GM23338 (cell line): ENCODE data around the gene STX11. TPM values are rescaled to one million over a fixed set of nuclear protein-coding genes. Genes with fewer than 3 reads are reported as not detected.

ENCODE experiments used
- ATAC-seq: fragments of 200-7000 bp; cut with Tn5 transposase; 3 replicates; pipeline ENCODE4 v1.9.1; 2020
- DNase-seq: peaks from one replicate; pipeline ENCODE4 v3.0.0-alpha.2; 2015; ENCODE audit warnings: low spot score
- H2AFZ ChIP-seq: fragments of 200-600 bp; sonication (generic); 2 replicates; pipeline ENCODE4 v1.8.0; 2016; ENCODE audit warnings: antibody characterized with exemption, mild to moderate bottlenecking, moderate library complexity
- H3F3A ChIP-seq: fragments of 200-600 bp; sonication (generic); replicated peaks from 2 replicates; pipeline ENCODE4 v1.8.0; 2017; ENCODE audit warnings: antibody characterized with exemption, mixed run types, low read depth
- H3K27ac ChIP-seq: fragments of 200-600 bp; sonication (generic); 2 replicates; pipeline ENCODE4 v1.6.1; 2016; ENCODE audit warnings: low read depth
- H3K27me3 ChIP-seq: fragments of 200-600 bp; sonication (generic); 2 replicates; pipeline ENCODE4 v1.8.0; 2016; ENCODE audit warnings: mild to moderate bottlenecking, mixed run types, moderate library complexity; ENCODE audit not compliant: insufficient read depth
- H3K36me3 ChIP-seq: fragments of 200-600 bp; sonication (generic); 2 replicates; pipeline ENCODE4 v1.8.0; 2016; ENCODE audit warnings: mild to moderate bottlenecking; ENCODE audit not compliant: insufficient read depth
- H3K4me1 ChIP-seq: fragments of 200-600 bp; sonication (generic); 2 replicates; pipeline ENCODE4 v1.8.0; 2016; ENCODE audit warnings: mild to moderate bottlenecking, moderate library complexity; ENCODE audit not compliant: insufficient read depth
- H3K4me2 ChIP-seq: fragments of 200-600 bp; sonication (generic); 2 replicates; pipeline ENCODE4 v1.7.1; 2017; ENCODE audit warnings: mixed run types
- H3K4me3 ChIP-seq: fragments of 200-600 bp; sonication (generic); 2 replicates; pipeline ENCODE4 v1.6.1; 2016; ENCODE audit warnings: mixed run types
- H3K79me2 ChIP-seq: fragments of 200-600 bp; sonication (generic); replicated peaks from 2 replicates; pipeline ENCODE4 v1.8.0; 2017; ENCODE audit warnings: mild to moderate bottlenecking; ENCODE audit not compliant: insufficient read depth
- H3K9me2 ChIP-seq: fragments of 200-600 bp; sonication (generic); 2 replicates; pipeline ENCODE4 v1.8.0; 2017; ENCODE audit not compliant: insufficient read depth
- H4K20me1 ChIP-seq: fragments of 200-600 bp; sonication (generic); replicated peaks from 2 replicates; pipeline ENCODE4 v1.8.0; 2017; ENCODE audit warnings: mild to moderate bottlenecking; ENCODE audit not compliant: insufficient read depth
- H3K27ac Mint-ChIP-seq: 2 replicates; pipeline ENCODE4 v1.8.0; 2020; ENCODE audit warnings: inconsistent platforms, mild to moderate bottlenecking, moderate library complexity, mixed read lengths
- H3K27me3 Mint-ChIP-seq: 3 replicates; pipeline ENCODE4 v1.8.0; 2022; ENCODE audit warnings: low read depth, mild to moderate bottlenecking, moderate library complexity, mixed read lengths, inconsistent platforms; ENCODE audit not compliant: insufficient read depth, poor library complexity
- H3K36me3 Mint-ChIP-seq: 3 replicates; pipeline ENCODE4 v1.8.0; 2021; ENCODE audit warnings: low read depth, mild to moderate bottlenecking, inconsistent platforms, moderate library complexity, mixed read lengths
- H3K4me1 Mint-ChIP-seq: 3 replicates; pipeline ENCODE4 v1.8.0; 2020; ENCODE audit warnings: mild to moderate bottlenecking, inconsistent platforms, mixed read lengths
- H3K4me3 Mint-ChIP-seq: 3 replicates; pipeline ENCODE4 v1.8.0; 2021; ENCODE audit warnings: moderate library complexity, mild to moderate bottlenecking, inconsistent platforms, mixed read lengths
- H3K9me3 Mint-ChIP-seq: 3 replicates; pipeline ENCODE4 v1.8.0; 2020; ENCODE audit warnings: moderate library complexity, mild to moderate bottlenecking, inconsistent platforms, mixed read lengths
- CREB1 ChIP-seq: fragments of 250-450 bp; sonication (Bioruptor Pico); IDR thresholded peaks from 2 replicates; pipeline ENCODE4 v1.5.0; 2020; ENCODE audit warnings: low read depth, mild to moderate bottlenecking, moderate library complexity
- CTCF ChIP-seq, 2 experiments: fragments of 200-600 bp in 1 of 2; sonication (generic) in 1 of 2; conservative IDR thresholded peaks; 2 replicates each; pipeline versions ENCODE4 v1.5.1 to v1.6.1; 2016 to 2017; ENCODE audit warnings: antibody characterized with exemption in 2 of 2, low read depth in 2 of 2, mild to moderate bottlenecking in 2 of 2, moderate library complexity in 1 of 2
- ETS1 ChIP-seq: IDR thresholded peaks from 2 replicates; pipeline ENCODE4 v1.6.1; 2016; ENCODE audit warnings: antibody characterized with exemption
- EZH2 ChIP-seq: fragments of 200-600 bp; sonication (generic); IDR thresholded peaks from one replicate; pipeline ENCODE4 v1.8.0; 2017; ENCODE audit warnings: antibody characterized with exemption, mild to moderate bottlenecking, low read depth; ENCODE audit not compliant: unreplicated experiment
- EZH2phosphoT487 ChIP-seq: fragments of 200-600 bp; sonication (generic); IDR thresholded peaks from one replicate; pipeline ENCODE4 v1.8.1; 2018; ENCODE audit warnings: antibody characterized with exemption; ENCODE audit not compliant: unreplicated experiment
- JUNB ChIP-seq: IDR thresholded peaks from one replicate; pipeline ENCODE4 v1.6.1; 2016; ENCODE audit warnings: antibody characterized with exemption; ENCODE audit not compliant: unreplicated experiment
- NANOG ChIP-seq: IDR thresholded peaks from 2 replicates; pipeline ENCODE4 v1.6.1; 2016; ENCODE audit warnings: antibody characterized with exemption, borderline replicate concordance
- POLR2AphosphoS5 ChIP-seq: IDR thresholded peaks from 2 replicates; pipeline ENCODE4 v1.6.1; 2016; ENCODE audit warnings: antibody characterized with exemption, low read depth
- STAT1 ChIP-seq: IDR thresholded peaks from one replicate; pipeline ENCODE4 v1.6.1; 2016; ENCODE audit warnings: antibody characterized with exemption; ENCODE audit not compliant: unreplicated experiment
- ZNF114 ChIP-seq: fragments of 250-450 bp; sonication (Bioruptor Pico); IDR thresholded peaks from 2 replicates; pipeline ENCODE4 v1.5.0; 2020; ENCODE audit warnings: mild to moderate bottlenecking, moderate library complexity
- ZNF331 ChIP-seq: fragments of 250-450 bp; sonication (Bioruptor Pico); IDR thresholded peaks from 2 replicates; pipeline ENCODE4 v1.5.0; 2020; ENCODE audit warnings: low read depth, mild to moderate bottlenecking, moderate library complexity
- ZNF462 ChIP-seq: fragments of 250-450 bp; sonication (Bioruptor Pico); IDR thresholded peaks from 2 replicates; pipeline ENCODE4 v1.5.0; 2020; ENCODE audit warnings: mild to moderate bottlenecking, moderate library complexity
- polyA plus RNA-seq: library from polyadenylated mRNA; unstranded; fragments of >200 nt; fragmentation: Nextera tagmentation; extraction: Ambion mirVana; gene quantifications from 2 replicates; pipeline ENCODE4 v1.2.1, GENCODE V29; 2016
- total RNA-seq: library from RNA; depleted of rRNA; stranded (reverse); fragments of >200 nt; shearing (Covaris generic); gene quantifications from 2 replicates; pipeline ENCODE4 v1.2.3, GENCODE V29; 2014
- TF ChIP-seq, protein P1 (sequence below): IDR thresholded peaks from one replicate; pipeline ENCODE4 v1.6.1; 2018; ENCODE audit warnings: antibody characterized with exemption; ENCODE audit not compliant: unreplicated experiment

Gene STX11
- total and polyA plus RNA-seq, 2 experiments from 2014 or later: 0.35 to 0.52 TPM

GRCh38 chr6:144179828-144180227 lies 29.5 kb downstream of the STX11 start:
- H3K4me1 Mint-ChIP-seq: peaks cover 4% of the 10 kb centered on the region; the same call in 2 of the 3 replicates
- DNase-seq: no peak
- H3K27me3 ChIP-seq: no peaks in the 10 kb centered on the region

More at GRCh38 chr6:144179828-144180227, 29.5 kb downstream of the STX11 start:
- Histone ChIP-seq H3K9me2 (no peaks in the 10 kb centered on the region), H3F3A (no peaks in the 10 kb centered on the region), H2AFZ (no peak overlapping the region), H3K4me2 (no peak overlapping the region), H3K4me1 (no peaks in the 10 kb centered on the region), H4K20me1 (0 out of 2 replicates have a peak, but pooled peaks cover 4% of the 10 kb centered on the region), H3K79me2 (no peaks in the 10 kb centered on the region), H3K4me3 (no peak overlapping the region), H3K36me3 (no peaks in the 10 kb centered on the region), H3K27ac (no peak overlapping the region)
- no peak for ATAC-seq
- Mint-ChIP-seq H3K4me3 (no peak overlapping the region), H3K36me3 (no peaks in the 10 kb centered on the region), H3K27me3 (peaks cover 9% of the 10 kb centered on the region), H3K27ac (no peak overlapping the region), H3K9me3 (no peaks in the 10 kb centered on the region)
- no peak for TF ChIP-seq ZNF331
- no peak for TF ChIP-seq ZNF462 (CRISPR knock-in tag)
- TF ChIP-seq EZH2phosphoT487: no peak
- TF ChIP-seq JUNB: no peak
- TF ChIP-seq CREB1 (CRISPR knock-in tag): no peak
- TF ChIP-seq EZH2: no peak
- no peak for TF ChIP-seq CTCF (conservative IDR thresholded peaks at IDR 0.05; ENCODE audit: low read depth in 2 of 2)
- TF ChIP-seq, protein P1, sequence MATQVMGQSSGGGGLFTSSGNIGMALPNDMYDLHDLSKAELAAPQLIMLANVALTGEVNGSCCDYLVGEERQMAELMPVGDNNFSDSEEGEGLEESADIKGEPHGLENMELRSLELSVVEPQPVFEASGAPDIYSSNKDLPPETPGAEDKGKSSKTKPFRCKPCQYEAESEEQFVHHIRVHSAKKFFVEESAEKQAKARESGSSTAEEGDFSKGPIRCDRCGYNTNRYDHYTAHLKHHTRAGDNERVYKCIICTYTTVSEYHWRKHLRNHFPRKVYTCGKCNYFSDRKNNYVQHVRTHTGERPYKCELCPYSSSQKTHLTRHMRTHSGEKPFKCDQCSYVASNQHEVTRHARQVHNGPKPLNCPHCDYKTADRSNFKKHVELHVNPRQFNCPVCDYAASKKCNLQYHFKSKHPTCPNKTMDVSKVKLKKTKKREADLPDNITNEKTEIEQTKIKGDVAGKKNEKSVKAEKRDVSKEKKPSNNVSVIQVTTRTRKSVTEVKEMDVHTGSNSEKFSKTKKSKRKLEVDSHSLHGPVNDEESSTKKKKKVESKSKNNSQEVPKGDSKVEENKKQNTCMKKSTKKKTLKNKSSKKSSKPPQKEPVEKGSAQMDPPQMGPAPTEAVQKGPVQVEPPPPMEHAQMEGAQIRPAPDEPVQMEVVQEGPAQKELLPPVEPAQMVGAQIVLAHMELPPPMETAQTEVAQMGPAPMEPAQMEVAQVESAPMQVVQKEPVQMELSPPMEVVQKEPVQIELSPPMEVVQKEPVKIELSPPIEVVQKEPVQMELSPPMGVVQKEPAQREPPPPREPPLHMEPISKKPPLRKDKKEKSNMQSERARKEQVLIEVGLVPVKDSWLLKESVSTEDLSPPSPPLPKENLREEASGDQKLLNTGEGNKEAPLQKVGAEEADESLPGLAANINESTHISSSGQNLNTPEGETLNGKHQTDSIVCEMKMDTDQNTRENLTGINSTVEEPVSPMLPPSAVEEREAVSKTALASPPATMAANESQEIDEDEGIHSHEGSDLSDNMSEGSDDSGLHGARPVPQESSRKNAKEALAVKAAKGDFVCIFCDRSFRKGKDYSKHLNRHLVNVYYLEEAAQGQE: no peak
- no peak for TF ChIP-seq STAT1
- TF ChIP-seq ZNF114 (CRISPR knock-in tag): no peak
- no peak for TF ChIP-seq ETS1
- TF ChIP-seq POLR2AphosphoS5: no peak
- TF ChIP-seq NANOG: no peak
